Naive B cell (primary cell): ENCODE data around the gene TRIP6. TPM values are rescaled to one million over a fixed set of nuclear protein-coding genes. Genes with fewer than 3 reads are reported as not detected.

ENCODE experiments used
- ATAC-seq, 2 donors: fragments of 150-1000 bp; cut with Tn5 transposase; 2 replicates each; pipeline ENCODE4 v1.10.0; 2021; ENCODE audit warnings: low read depth in 2 of 2, mild to moderate bottlenecking in 2 of 2, moderate library complexity in 2 of 2
- DNase-seq: peaks from one replicate; pipeline ENCODE4 v3.0.0; 2022
- H3K27ac Mint-ChIP-seq, 6 donors: one replicate each; pipeline ENCODE4 v1.8.0; 2020 to 2022; ENCODE audit warnings: mild to moderate bottlenecking in 6 of 6, mixed read lengths in 6 of 6, moderate library complexity in 5 of 6, inconsistent platforms in 2 of 6
- H3K27me3 Mint-ChIP-seq, 3 donors: one replicate each; pipeline ENCODE4 v1.8.0; 2021 to 2022; ENCODE audit warnings: mixed read lengths in 3 of 3, mild to moderate bottlenecking in 1 of 3
- H3K36me3 Mint-ChIP-seq, 2 donors: one replicate each; pipeline ENCODE4 v1.8.0; 2020 to 2022; ENCODE audit warnings: mixed read lengths in 2 of 2, inconsistent platforms in 1 of 2, mild to moderate bottlenecking in 1 of 2
- H3K4me1 Mint-ChIP-seq, 3 donors: one replicate each; pipeline ENCODE4 v1.8.0; 2020 to 2022; ENCODE audit warnings: mixed read lengths in 3 of 3, inconsistent platforms in 1 of 3, mild to moderate bottlenecking in 1 of 3, moderate library complexity in 1 of 3
- H3K4me3 Mint-ChIP-seq, 8 donors: one replicate each; pipeline ENCODE4 v1.8.0; 2020 to 2022; ENCODE audit warnings: mild to moderate bottlenecking in 8 of 8, mixed read lengths in 8 of 8, moderate library complexity in 8 of 8, inconsistent platforms in 2 of 8
- H3K9me3 Mint-ChIP-seq, 7 donors: one replicate each; pipeline ENCODE4 v1.8.0; 2020 to 2022; ENCODE audit warnings: mixed read lengths in 7 of 7, mild to moderate bottlenecking in 5 of 7, inconsistent platforms in 2 of 7, moderate library complexity in 1 of 7
- polyA plus RNA-seq, 6 donors: library from polyadenylated mRNA; unstranded; fragments of 300-500 nt; fragmentation: Illumina TruSeq; gene quantifications; one replicate each; pipeline ENCODE4 v1.2.3, GENCODE V29; 2021; ENCODE audit warnings: low read depth in 6 of 6

TRIP6 gene
- polyA plus RNA-seq, 6 donors from 2014 or later: 2.1 to 5.7 (median 3.4) TPM

- Mint-ChIP-seq H3K4me1 (peaks cover 18 to 31% (median 21%) of the 10 kb centered on the region in 3 donors), H3K4me3 (peak overlapping the region in 7 of 8 donors; percentile 49 to 84 (median 80)), H3K9me3 (no peaks in the 10 kb centered on the region), H3K36me3 (peaks cover 2 to 5% of the 10 kb centered on the region in 2 donors), H3K27me3 (no peaks in the 10 kb centered on the region), H3K27ac (peak overlapping the region in 5 of 6 donors; percentile 9 to 90 (median 75))
- DNase-seq (no peak), ATAC-seq (peak in 1 of 2 donors; percentile 7)
Observed at GRCh38 chr7:100867776-100868485, 744 bp downstream of the TRIP6 start.

GRCh38 chr7:100873599-100874299 lies 6.6 kb downstream of the TRIP6 start:
- H3K27me3 Mint-ChIP-seq: no peaks in the 10 kb centered on the region
- peaks cover 26 to 47% (median 30%) of the 10 kb centered on the region in 3 donors for H3K4me1 Mint-ChIP-seq
- no peak for ATAC-seq
- peak overlapping the region; percentile 97 to 99 (median 98) for H3K4me3 Mint-ChIP-seq
- peaks cover 0 to 5% (median 0%) of the 10 kb centered on the region in 7 donors for H3K9me3 Mint-ChIP-seq
- peaks cover 6 to 19% of the 10 kb centered on the region in 2 donors for H3K36me3 Mint-ChIP-seq
- H3K27ac Mint-ChIP-seq: peak overlapping the region in 5 of 6 donors; percentile 59 to 99 (median 97)
- no peak for DNase-seq

GRCh38 chr7:100874300-100874576 lies 7.1 kb downstream of the TRIP6 start:
- no peaks in the 10 kb centered on the region for H3K27me3 Mint-ChIP-seq
- DNase-seq (no peak), ATAC-seq (no peak)
- peak overlapping the region; percentile 97 to 99 (median 98) for H3K27ac Mint-ChIP-seq
- peak overlapping the region; percentile 97 to 99 (median 98) for H3K4me3 Mint-ChIP-seq
- peaks cover 29 to 52% (median 34%) of the 10 kb centered on the region in 3 donors for H3K4me1 Mint-ChIP-seq
- H3K36me3 Mint-ChIP-seq: peaks cover 6 to 23% of the 10 kb centered on the region in 2 donors
- peaks cover 0 to 5% (median 0%) of the 10 kb centered on the region in 7 donors for H3K9me3 Mint-ChIP-seq

- Mint-ChIP-seq H3K4me1 (peaks cover 32 to 57% (median 39%) of the 10 kb centered on the region in 3 donors), H3K27ac (peak within 1 kb of the TSS; percentile 97 to 99 (median 98)), H3K4me3 (peak within 1 kb of the TSS; percentile 97 to 99 (median 98)), H3K9me3 (peaks cover 0 to 5% (median 0%) of the 10 kb centered on the region in 7 donors), H3K27me3 (no peaks in the 10 kb centered on the region), H3K36me3 (peaks cover 7 to 27% of the 10 kb centered on the region in 2 donors)
- peak; percentile 98 for DNase-seq
- ATAC-seq: peak; percentile 93 to 94
Observed at GRCh38 chr7:100874577-100875355, 7.6 kb downstream of the TRIP6 start, which contains the start of gene SRRT. TSS of gene SRRT (plus strand) at chr7:100875103. CDS start at chr7:100875591, 488 bp downstream.

GRCh38 chr7:100875356-100875751 lies 8.2 kb downstream of the TRIP6 start:
- no peaks in the 10 kb centered on the region for H3K27me3 Mint-ChIP-seq
- ATAC-seq (peak; percentile 17 to 31), DNase-seq (no peak)
- H3K9me3 Mint-ChIP-seq: peaks cover 0 to 5% (median 0%) of the 10 kb centered on the region in 7 donors
- peak overlapping the region; percentile 97 to 99 (median 98) for H3K27ac Mint-ChIP-seq
- peak overlapping the region; percentile 97 to 99 (median 98) for H3K4me3 Mint-ChIP-seq
- peaks cover 37 to 61% (median 45%) of the 10 kb centered on the region in 3 donors for H3K4me1 Mint-ChIP-seq
- H3K36me3 Mint-ChIP-seq: peaks cover 11 to 31% of the 10 kb centered on the region in 2 donors

GRCh38 chr7:100878013-100878412 lies 10.8 kb downstream of the TRIP6 start:
- ATAC-seq: no peak
- Mint-ChIP-seq H3K4me3 (peak overlapping the region in 3 of 8 donors; percentile 9 to 73 (median 50)), H3K4me1 (peaks cover 46 to 66% (median 56%) of the 10 kb centered on the region in 3 donors), H3K36me3 (peaks cover 11 to 43% of the 10 kb centered on the region in 2 donors), H3K27ac (peak overlapping the region in 3 of 6 donors; percentile 53 to 85 (median 67)), H3K9me3 (peaks cover 0 to 5% (median 0%) of the 10 kb centered on the region in 7 donors), H3K27me3 (no peaks in the 10 kb centered on the region)
- DNase-seq: no peak

- H3K27me3 Mint-ChIP-seq: no peaks in the 10 kb centered on the region
- peaks cover 11 to 50% of the 10 kb centered on the region in 2 donors for H3K36me3 Mint-ChIP-seq
- DNase-seq: no peak
- H3K4me1 Mint-ChIP-seq: peaks cover 50 to 68% (median 61%) of the 10 kb centered on the region in 3 donors
- peaks cover 0 to 5% (median 0%) of the 10 kb centered on the region in 7 donors for H3K9me3 Mint-ChIP-seq
- no peak for ATAC-seq
- H3K4me3 Mint-ChIP-seq: peak overlapping the region in 4 of 8 donors; percentile 12 to 77 (median 58)
- peak overlapping the region in 2 of 6 donors; percentile 67 to 92 for H3K27ac Mint-ChIP-seq
Observed at GRCh38 chr7:100878685-100879084, 11.5 kb downstream of the TRIP6 start.

- peak overlapping the region in 3 of 6 donors; percentile 14 to 81 (median 73) for H3K27ac Mint-ChIP-seq
- no peak for DNase-seq
- ATAC-seq: no peak
- no peak overlapping the region for H3K4me3 Mint-ChIP-seq
- no peaks in the 10 kb centered on the region for H3K27me3 Mint-ChIP-seq
- H3K36me3 Mint-ChIP-seq: peaks cover 8 to 56% of the 10 kb centered on the region in 2 donors
- H3K4me1 Mint-ChIP-seq: peaks cover 54 to 66% (median 60%) of the 10 kb centered on the region in 3 donors
- H3K9me3 Mint-ChIP-seq: peaks cover 0 to 2% (median 0%) of the 10 kb centered on the region in 7 donors
Observed at GRCh38 chr7:100879685-100880261, 12.6 kb downstream of the TRIP6 start.

GRCh38 chr7:100880645-100881044 lies 13.5 kb downstream of the TRIP6 start:
- no peaks in the 10 kb centered on the region for H3K27me3 Mint-ChIP-seq
- H3K27ac Mint-ChIP-seq: peak overlapping the region in 2 of 6 donors; percentile 32 to 47
- H3K9me3 Mint-ChIP-seq: no peaks in the 10 kb centered on the region
- no peak for ATAC-seq
- peak overlapping the region in 2 of 8 donors; percentile 30 to 51 for H3K4me3 Mint-ChIP-seq
- H3K4me1 Mint-ChIP-seq: peaks cover 55 to 70% (median 59%) of the 10 kb centered on the region in 3 donors
- no peak for DNase-seq
- H3K36me3 Mint-ChIP-seq: peaks cover 10 to 61% of the 10 kb centered on the region in 2 donors

GRCh38 chr7:100881136-100881535 lies 13.9 kb downstream of the TRIP6 start:
- no peak for DNase-seq
- H3K36me3 Mint-ChIP-seq: peaks cover 14 to 66% of the 10 kb centered on the region in 2 donors
- H3K4me1 Mint-ChIP-seq: peaks cover 57 to 72% (median 59%) of the 10 kb centered on the region in 3 donors
- no peak overlapping the region for H3K27ac Mint-ChIP-seq
- ATAC-seq: no peak
- H3K4me3 Mint-ChIP-seq: no peak overlapping the region
- H3K27me3 Mint-ChIP-seq: no peaks in the 10 kb centered on the region
- H3K9me3 Mint-ChIP-seq: no peaks in the 10 kb centered on the region

GRCh38 chr7:100882201-100882600 lies 15.0 kb downstream of the TRIP6 start:
- Mint-ChIP-seq H3K36me3 (peaks cover 14 to 69% of the 10 kb centered on the region in 2 donors), H3K27me3 (no peaks in the 10 kb centered on the region), H3K27ac (no peak overlapping the region), H3K9me3 (peaks cover 0 to under 1% (median 0%) of the 10 kb centered on the region in 7 donors), H3K4me1 (peaks cover 58 to 75% (median 61%) of the 10 kb centered on the region in 3 donors), H3K4me3 (no peak overlapping the region)
- DNase-seq (no peak), ATAC-seq (no peak)

- Mint-ChIP-seq H3K4me1 (peaks cover 61 to 79% (median 69%) of the 10 kb centered on the region in 3 donors), H3K36me3 (peaks cover 18 to 77% of the 10 kb centered on the region in 2 donors), H3K27me3 (no peaks in the 10 kb centered on the region), H3K9me3 (peaks cover 0 to 2% (median 0%) of the 10 kb centered on the region in 7 donors), H3K4me3 (no peak overlapping the region), H3K27ac (peak overlapping the region in 2 of 6 donors; percentile 16 to 89)
- ATAC-seq: no peak
- DNase-seq: no peak
Observed at GRCh38 chr7:100882785-100883526, 15.8 kb downstream of the TRIP6 start.
